H1 (cell line): ENCODE data around the gene CCL4. TPM values are rescaled to one million over a fixed set of nuclear protein-coding genes. Genes with fewer than 3 reads are reported as not detected.

Experiments used
- CTCF ChIA-PET: fragments of 300-600 bp; sonication (Branson Sonifier 250); formaldehyde crosslinking; loops from one replicate; lab custom pipeline; 2021; ENCODE audit not compliant: partially characterized antibody; lab: Charles Lee
- POLR2A ChIA-PET: fragments of 300-600 bp; sonication (Branson Sonifier 250); formaldehyde crosslinking; loops from one replicate; lab custom pipeline; 2021; ENCODE audit warnings: inconsistent platforms; ENCODE audit not compliant: partially characterized antibody; lab: Charles Lee
- DNase-seq, 2 experiments: peaks; one replicate each; pipeline versions ENCODE4 v3.0.0 to v3.0.0-alpha.2; 2010 to 2022; ENCODE audit warnings: low spot score in 2 of 2, low read depth in 1 of 2, mixed read lengths in 1 of 2
- FAIRE-seq: peaks from 2 replicates; lab custom pipeline; 2011; peaks lifted over from hg19 to GRCh38; lab: Jason Lieb, UNC
- H2AFZ ChIP-seq: 2 replicates; pipeline ENCODE4 v1.8.1; 2012; ENCODE audit warnings: low read length, inconsistent platforms
- H2AK5ac ChIP-seq: 2 replicates; pipeline ENCODE4 v1.6.1; 2013; ENCODE audit warnings: low read depth, low read length
- H2BK120ac ChIP-seq: replicated peaks from 2 replicates; pipeline ENCODE3; 2013; ENCODE audit warnings: low read depth, low read length, inconsistent platforms
- H2BK12ac ChIP-seq: 2 replicates; pipeline ENCODE4 v1.6.1; 2013; ENCODE audit warnings: low read depth, low read length
- H2BK15ac ChIP-seq: 2 replicates; pipeline ENCODE4 v1.6.1; 2013; ENCODE audit warnings: low read length
- H2BK20ac ChIP-seq: 2 replicates; pipeline ENCODE4 v1.6.1; 2013; ENCODE audit warnings: low read length
- H2BK5ac ChIP-seq: 2 replicates; pipeline ENCODE4 v1.6.1; 2013; ENCODE audit warnings: low read depth, low read length
- H3K14ac ChIP-seq: 2 replicates; pipeline ENCODE4 v1.6.1; 2013; ENCODE audit warnings: inconsistent platforms; ENCODE audit not compliant: insufficient read length
- H3K18ac ChIP-seq: 2 replicates; pipeline ENCODE4 v1.6.1; 2013; ENCODE audit warnings: low read length; ENCODE audit errors: extremely low read depth
- H3K23ac ChIP-seq: 2 replicates; pipeline ENCODE4 v1.6.1; 2013; ENCODE audit warnings: inconsistent platforms; ENCODE audit not compliant: insufficient read length
- H3K23me2 ChIP-seq: 2 replicates; pipeline ENCODE4 v1.6.1; 2013; ENCODE audit warnings: low read depth, low read length
- H3K27ac ChIP-seq: 2 replicates; pipeline ENCODE4 v1.6.1; 2011; ENCODE audit warnings: low read depth, low read length, inconsistent platforms
- H3K27me3 ChIP-seq, 4 experiments: replicated peaks in 1 of 4; 1 replicate in 1 of 4; 2 replicates in 3 of 4; pipeline versions ENCODE4 v1.6.1 to v1.8.1; 2011 to 2013; ENCODE audit warnings: low read length in 3 of 4, mild to moderate bottlenecking in 3 of 4, inconsistent platforms in 2 of 4, mixed read lengths in 2 of 4, moderate library complexity in 1 of 4; ENCODE audit not compliant: control insufficient read depth in 3 of 4, insufficient read depth in 3 of 4; ENCODE audit errors: extremely low read depth in 1 of 4
- H3K36me3 ChIP-seq, 4 experiments: 2 replicates each; pipeline versions ENCODE4 v1.6.1 to v1.8.1; 2011 to 2013; ENCODE audit warnings: mild to moderate bottlenecking in 4 of 4, low read length in 3 of 4, moderate library complexity in 2 of 4, control low read depth in 1 of 4, inconsistent platforms in 1 of 4; ENCODE audit not compliant: insufficient read depth in 4 of 4, control insufficient read depth in 2 of 4
- H3K4ac ChIP-seq: replicated peaks from 2 replicates; pipeline ENCODE3; 2013; ENCODE audit warnings: low read length, low read depth, mixed read lengths, inconsistent platforms; ENCODE audit not compliant: insufficient read length
- H3K4me1 ChIP-seq, 4 experiments: replicated peaks in 1 of 4; 1 replicate in 1 of 4; 2 replicates in 3 of 4; pipeline versions ENCODE4 v1.6.1 to v1.8.1; 2011 to 2013; ENCODE audit warnings: low read length in 3 of 4, inconsistent platforms in 2 of 4, mixed read lengths in 1 of 4; ENCODE audit not compliant: insufficient read depth in 4 of 4, control insufficient read depth in 3 of 4
- H3K4me2 ChIP-seq, 2 experiments: 2 replicates each; pipeline versions ENCODE4 v1.6.1 to v1.8.1; 2011 to 2013; ENCODE audit warnings: low read depth in 2 of 2, low read length in 2 of 2, control low read depth in 1 of 2, inconsistent platforms in 1 of 2, mild to moderate bottlenecking in 1 of 2; ENCODE audit not compliant: insufficient read depth in 1 of 2
- H3K4me3 ChIP-seq, 4 experiments: fragments of 200-600, 300-600 bp in 1 of 4; sonication (generic), shearing (Covaris generic), sonication (Bioruptor Twin) in 1 of 4; 2 replicates each; pipeline versions ENCODE4 v1.5.1 to v1.8.1; 2011 to 2016; ENCODE audit warnings: low read length in 4 of 4, low read depth in 3 of 4, control low read depth in 2 of 4, inconsistent platforms in 2 of 4, mild to moderate bottlenecking in 2 of 4, mixed read lengths in 1 of 4, moderate library complexity in 1 of 4; ENCODE audit not compliant: insufficient read depth in 2 of 4; ENCODE audit errors: extremely low read depth in 1 of 4
- H3K56ac ChIP-seq: replicated peaks from 2 replicates; pipeline ENCODE3; 2013; ENCODE audit warnings: low read depth, mild to moderate bottlenecking, mixed read lengths, low read length, inconsistent platforms; ENCODE audit not compliant: insufficient read length
- H3K79me1 ChIP-seq: 2 replicates; pipeline ENCODE4 v1.6.1; 2013; ENCODE audit warnings: low read depth, low read length, control low read depth
- H3K79me2 ChIP-seq, 2 experiments: 2 replicates each; pipeline versions ENCODE4 v1.6.1 to v1.8.1; 2012 to 2013; ENCODE audit warnings: low read length in 2 of 2, mild to moderate bottlenecking in 2 of 2, inconsistent platforms in 1 of 2; ENCODE audit not compliant: insufficient read depth in 2 of 2, control insufficient read depth in 1 of 2
- H3K9ac ChIP-seq, 4 experiments: replicated peaks in 1 of 4; 1 replicate in 1 of 4; 2 replicates in 3 of 4; pipeline versions ENCODE4 v1.6.1 to v1.8.1; 2011 to 2013; ENCODE audit warnings: low read depth in 3 of 4, low read length in 3 of 4, control low read depth in 2 of 4, mild to moderate bottlenecking in 2 of 4, moderate library complexity in 2 of 4, inconsistent platforms in 1 of 4; ENCODE audit errors: extremely low read depth in 1 of 4
- H3K9me3 ChIP-seq, 2 experiments: 2 replicates each; pipeline versions ENCODE4 v1.6.1 to v1.8.1; 2012 to 2013; ENCODE audit warnings: mild to moderate bottlenecking in 2 of 2, moderate library complexity in 2 of 2, control low read depth in 1 of 2, inconsistent platforms in 1 of 2, low read depth in 1 of 2, low read length in 1 of 2, mixed read lengths in 1 of 2; ENCODE audit not compliant: insufficient read depth in 2 of 2
- H4K20me1 ChIP-seq, 2 experiments: replicated peaks in 1 of 2; 2 replicates each; pipeline versions ENCODE3 to v1.8.1; 2011 to 2013; ENCODE audit warnings: inconsistent platforms in 2 of 2, low read length in 2 of 2, mild to moderate bottlenecking in 1 of 2; ENCODE audit not compliant: insufficient read depth in 2 of 2, control insufficient read depth in 1 of 2
- H4K5ac ChIP-seq: 2 replicates; pipeline ENCODE4 v1.6.1; 2013; ENCODE audit warnings: low read length, low read depth, mixed read lengths, inconsistent platforms; ENCODE audit not compliant: insufficient read length
- H4K8ac ChIP-seq: 2 replicates; pipeline ENCODE4 v1.8.0; 2013; ENCODE audit warnings: mild to moderate bottlenecking, moderate library complexity, low read length, inconsistent platforms; ENCODE audit not compliant: insufficient read depth; ENCODE audit errors: extremely low read depth
- H4K91ac ChIP-seq: replicated peaks from 2 replicates; pipeline ENCODE3; 2013; ENCODE audit warnings: low read length, mixed read lengths, inconsistent platforms; ENCODE audit not compliant: insufficient read length
- ATF3 ChIP-seq: IDR thresholded peaks from 2 replicates; pipeline ENCODE4 v1.6.1; 2011; ENCODE audit warnings: low read depth, mild to moderate bottlenecking, low read length; ENCODE audit not compliant: insufficient read depth
- HDAC6 ChIP-seq: IDR thresholded peaks from one replicate; pipeline ENCODE4 v1.7.1; 2012; ENCODE audit warnings: low read depth, mild to moderate bottlenecking, inconsistent platforms, low read length, moderate library complexity
- WGBS, 2 experiments: shearing (Covaris generic) in 1 of 2; methylation state at CpG; one replicate each; pipeline versions ENCODE4 v1.1.6 to v1.1.7; 2013 to 2015; ENCODE audit warnings: low lambda C conversion rate in 2 of 2, mixed read lengths in 2 of 2, inconsistent platforms in 1 of 2, low coverage in 1 of 2, missing lambda C conversion rate in 1 of 2; ENCODE audit not compliant: insufficient replicate concordance in 2 of 2, insufficient coverage in 1 of 2, insufficient read length in 1 of 2; ENCODE audit errors: extremely low coverage in 1 of 2, missing lambda C conversion rate in 1 of 2; 5-methylcytosine and 5-hydroxymethylcytosine counted together
- polyA plus RNA-seq, 7 experiments: library from polyadenylated mRNA; depleted of rRNA in 3 of 7; stranded (reverse) in 5 of 7; unstranded in 2 of 7; fragments of >200 nt in 5 of 7; fragments of 200-250 nt in 2 of 7; gene quantifications; 1 replicate in 5 of 7; 2 replicates in 1 of 7; 4 replicates in 1 of 7; pipeline versions ENCODE4 v1.2.1 to v1.2.3, GENCODE V29; 2011 to 2013; ENCODE audit warnings: missing spikeins in 2 of 7, mixed read lengths in 2 of 7
- total RNA-seq: library from RNA; stranded (reverse); fragmentation: NEBNext Ultra II Directional; extraction: Animal tissue kit (Norgen Biotek cat#: 25700); gene quantifications from 2 replicates; pipeline ENCODE4 v1.2.1, GENCODE V29; 2021

CCL4 gene
- total and polyA plus RNA-seq, 2 of the 8 experiments (the other 6 are each of a cell fraction or from before 2014, with no cell fraction given) = not detected

- H2BK12ac ChIP-seq = no peak overlapping the region
- DNase-seq = no peak
- no peak overlapping the region for H3K56ac ChIP-seq
- POLR2A ChIA-PET = no interaction called here
- H4K91ac ChIP-seq = no peak overlapping the region
- H3K4me2 ChIP-seq = no peak overlapping the region
- H2BK5ac ChIP-seq = no peak overlapping the region
- no peaks in the 10 kb centered on the region for H4K20me1 ChIP-seq
- H2AFZ ChIP-seq = no peak overlapping the region
- H3K79me1 ChIP-seq = no peaks in the 10 kb centered on the region
- no peak overlapping the region for H3K4ac ChIP-seq
- H4K8ac ChIP-seq = no peak overlapping the region
- H3K79me2 ChIP-seq = no peaks in the 10 kb centered on the region
- no peak overlapping the region for H2AK5ac ChIP-seq
- H3K27me3 ChIP-seq = no peaks in the 10 kb centered on the region; a peak in 1 of 7 replicates
- FAIRE-seq = no peak
- no peak overlapping the region for H2BK15ac ChIP-seq
- TF ChIP-seq ATF3 = no peak
- no peak for TF ChIP-seq HDAC6
- no peak overlapping the region for H3K14ac ChIP-seq
- no peak overlapping the region for H3K9ac ChIP-seq
- no peak overlapping the region for H3K23ac ChIP-seq
- H2BK20ac ChIP-seq = no peak overlapping the region
- H3K18ac ChIP-seq = no peak overlapping the region
- no peak overlapping the region for H2BK120ac ChIP-seq
- H3K27ac ChIP-seq = no peak overlapping the region
- 87% methylated on average over 4 of the region's 4 CpGs; no CpG with 5 or more reads in 1 of the 2 experiments for WGBS, 2 experiments
- no peak overlapping the region for H4K5ac ChIP-seq
- no peaks in the 10 kb centered on the region for H3K36me3 ChIP-seq
- CTCF ChIA-PET = no interaction called here
- H3K9me3 ChIP-seq = no peaks in the 10 kb centered on the region
- no peak overlapping the region for H3K4me3 ChIP-seq
- no peaks in the 10 kb centered on the region for H3K4me1 ChIP-seq
- no peaks in the 10 kb centered on the region for H3K23me2 ChIP-seq
Observed at GRCh38 chr17:36055921-36056520, 47.6 kb upstream of the CCL4 start.
